ENCODE results near the gene UGCG. TPM values are rescaled to one million over a fixed set of nuclear protein-coding genes. Genes with fewer than 3 reads are reported as not detected.

Gene UGCG
- total and polyA plus RNA-seq, 9 of the 15 experiments (the other 6 are each of a cell fraction or from before 2014, with no cell fraction given) = 20.0 to 40.3 (median 29.2) TPM

GRCh38 chr9:111959468-111960359, 63.1 kb downstream of the UGCG start (continued):
- TF ChIP-seq PRDM10 (IDR thresholded peaks at IDR 0.05; ENCODE audit: partially characterized antibody) (peak; percentile 31), ARID1B (IDR thresholded peaks at IDR 0.05) (peak; percentile 75), ZNF609 (CRISPR knock-in tag; IDR thresholded peaks at IDR 0.05; ENCODE audit: borderline replicate concordance) (no peak), HEY1 (CRISPR knock-in tag; IDR thresholded peaks at IDR 0.05; ENCODE audit: borderline replicate concordance) (no peak), ZNF23 (CRISPR knock-in tag; IDR thresholded peaks at IDR 0.05) (no peak), EP300 (IDR thresholded peaks at IDR 0.05; ENCODE audit: low read length) (0 out of 2 replicates have a peak, but pooled peaks have one; percentile 12), POLR2B (IDR thresholded peaks at IDR 0.05; ENCODE audit: low read depth, partially characterized antibody) (no peak), FOXP4 (CRISPR knock-in tag; IDR thresholded peaks at IDR 0.05; ENCODE audit: borderline replicate concordance) (no peak), NR3C1 (CRISPR knock-in tag; IDR thresholded peaks at IDR 0.05) (no peak), ZNF518B (CRISPR knock-in tag; IDR thresholded peaks at IDR 0.05) (no peak), RCOR1 (IDR thresholded peaks at IDR 0.05; ENCODE audit: borderline replicate concordance in 1 of 2, low read depth in 2 of 2, low read length in 2 of 2) (0 out of 4 replicates have a peak, but pooled peaks of 1 of the 2 experiments have one; percentile 30)
